Ecto neural progenitor cell (in vitro differentiated cells): Measurements from ENCODE around the gene SCAF11.

Experiments
- DNase-seq: peaks from one replicate; pipeline ENCODE4 v3.0.0-alpha.2; 2018; ENCODE audit warnings: low spot score

SCAF11 gene

GRCh38 chr12:45981075-45981837 lies 9.1 kb downstream of the SCAF11 start:
- no peak for DNase-seq

GRCh38 chr12:45980540-45980939 lies 9.8 kb downstream of the SCAF11 start:
- DNase-seq, result no peak

GRCh38 chr12:45978108-45978507 lies 12.3 kb downstream of the SCAF11 start:
- DNase-seq, result no peak

- DNase-seq, result no peak
Observed at GRCh38 chr12:45977620-45978019, 12.8 kb downstream of the SCAF11 start.

GRCh38 chr12:45975506-45975905 lies 14.9 kb downstream of the SCAF11 start:
- DNase-seq, result no peak

GRCh38 chr12:45974883-45975282 lies 15.5 kb downstream of the SCAF11 start:
- no peak for DNase-seq

GRCh38 chr12:45974171-45974719 lies 16.1 kb downstream of the SCAF11 start:
- no peak for DNase-seq

GRCh38 chr12:45973526-45973925 lies 16.8 kb downstream of the SCAF11 start:
- no peak for DNase-seq

- no peak for DNase-seq
Observed at GRCh38 chr12:45970391-45970790, 20.0 kb downstream of the SCAF11 start.

- no peak for DNase-seq
Observed at GRCh38 chr12:45969084-45969483, 21.3 kb downstream of the SCAF11 start.

- DNase-seq, result no peak
Observed at GRCh38 chr12:45966486-45966885, 23.9 kb downstream of the SCAF11 start.

- DNase-seq, result no peak
Observed at GRCh38 chr12:45962553-45963325, 27.6 kb downstream of the SCAF11 start.

- DNase-seq, result no peak
Observed at GRCh38 chr12:45959728-45960127, 30.6 kb downstream of the SCAF11 start.

GRCh38 chr12:45959025-45959424 lies 31.3 kb downstream of the SCAF11 start:
- no peak for DNase-seq

GRCh38 chr12:45948546-45948945 lies 41.8 kb downstream of the SCAF11 start:
- DNase-seq, result no peak

GRCh38 chr12:45946435-45946834 lies 43.9 kb downstream of the SCAF11 start:
- DNase-seq, result no peak

- DNase-seq, result no peak
Observed at GRCh38 chr12:45944771-45945170, 45.6 kb downstream of the SCAF11 start.

- DNase-seq, result no peak
Observed at GRCh38 chr12:45939759-45940158, 50.6 kb downstream of the SCAF11 start.

GRCh38 chr12:45938566-45938965 lies 51.8 kb downstream of the SCAF11 start:
- DNase-seq, result no peak

GRCh38 chr12:45934956-45935355 lies 55.4 kb downstream of the SCAF11 start:
- no peak for DNase-seq

- DNase-seq, result no peak
Observed at GRCh38 chr12:45933504-45933903, 56.9 kb downstream of the SCAF11 start.

GRCh38 chr12:45930369-45930768 lies 60.0 kb downstream of the SCAF11 start:
- no peak for DNase-seq

GRCh38 chr12:45928309-45928708 lies 62.1 kb downstream of the SCAF11 start:
- no peak for DNase-seq
